HG02973 (cell line): ENCODE results near the gene PSPC1.
"Not testable (repeated sequence)": the region's sequence is repeated elsewhere in the genome, so short reads cannot be mapped to it uniquely, and the experiment has no call there.

Source experiments
- ATAC-seq: cut with Tn5 transposase; IDR thresholded peaks from one replicate; pipeline ENCODE4 v1.9.1; 2021; ENCODE audit warnings: moderate library complexity; ENCODE audit not compliant: unreplicated experiment

The PSPC1 gene

GRCh38 chr13:19782727-19783682, at the start of gene PSPC1:
Gene PSPC1 (minus strand): TSS chr13:19782945. CDS start chr13:19782757, 188 bp downstream.
- ATAC-seq, result peak; percentile 82

GRCh38 chr13:19822673-19823072, 39.9 kb upstream of the PSPC1 start:
- ATAC-seq, result no peak

- no peak for ATAC-seq
Observed at GRCh38 chr13:19818223-19818842, 35.6 kb upstream of the PSPC1 start.

- no peak for ATAC-seq
Observed at GRCh38 chr13:19817510-19818158, 34.9 kb upstream of the PSPC1 start.

- no peak for ATAC-seq
Observed at GRCh38 chr13:19817106-19817505, 34.4 kb upstream of the PSPC1 start.

GRCh38 chr13:19815842-19816241, 33.1 kb upstream of the PSPC1 start:
- ATAC-seq, result not testable (repeated sequence)

GRCh38 chr13:19810996-19811881, 28.5 kb upstream of the PSPC1 start:
- no peak for ATAC-seq

- ATAC-seq, result no peak
Observed at GRCh38 chr13:19810151-19810550, 27.4 kb upstream of the PSPC1 start.

GRCh38 chr13:19805765-19806164, 23.0 kb upstream of the PSPC1 start:
- no peak for ATAC-seq

- ATAC-seq, result no peak
Observed at GRCh38 chr13:19795956-19796355, 13.2 kb upstream of the PSPC1 start.

- ATAC-seq, result no peak
Observed at GRCh38 chr13:19794631-19795030, 11.9 kb upstream of the PSPC1 start.

GRCh38 chr13:19791953-19792537, 9.3 kb upstream of the PSPC1 start:
- ATAC-seq, result no peak

GRCh38 chr13:19782049-19782726, 557 bp downstream of the PSPC1 start:
- ATAC-seq, result peak; percentile 39

GRCh38 chr13:19781526-19781925, 1.2 kb downstream of the PSPC1 start:
- ATAC-seq, result no peak

GRCh38 chr13:19780753-19781418, 1.9 kb downstream of the PSPC1 start:
- not testable (repeated sequence) for ATAC-seq

GRCh38 chr13:19772306-19772705, 10.4 kb downstream of the PSPC1 start:
- no peak for ATAC-seq

- no peak for ATAC-seq
Observed at GRCh38 chr13:19769854-19770253, 12.9 kb downstream of the PSPC1 start.

- no peak for ATAC-seq
Observed at GRCh38 chr13:19767966-19768365, 14.8 kb downstream of the PSPC1 start.

GRCh38 chr13:19766591-19766990, 16.2 kb downstream of the PSPC1 start:
- no peak for ATAC-seq
